SU-DHL-6 (cell line): ENCODE measurements around the gene SLU7.

Experiments
- EZH2phosphoT487 ChIP-seq: fragments of 200-600 bp; sonication (generic), shearing (Covaris generic); conservative IDR thresholded peaks from 2 replicates; pipeline ENCODE4 v1.6.1; 2018; ENCODE audit warnings: mild to moderate bottlenecking, antibody characterized with exemption, low read length, moderate library complexity, mixed read lengths
- TF ChIP-seq, protein P1 (sequence below): fragments of 200-600 bp; sonication (generic); IDR thresholded peaks from one replicate; pipeline ENCODE4 v1.5.1; 2017; ENCODE audit warnings: antibody characterized with exemption, mild to moderate bottlenecking, low read length, moderate library complexity; ENCODE audit not compliant: insufficient read depth, poor library complexity, severe bottlenecking

DNA sequence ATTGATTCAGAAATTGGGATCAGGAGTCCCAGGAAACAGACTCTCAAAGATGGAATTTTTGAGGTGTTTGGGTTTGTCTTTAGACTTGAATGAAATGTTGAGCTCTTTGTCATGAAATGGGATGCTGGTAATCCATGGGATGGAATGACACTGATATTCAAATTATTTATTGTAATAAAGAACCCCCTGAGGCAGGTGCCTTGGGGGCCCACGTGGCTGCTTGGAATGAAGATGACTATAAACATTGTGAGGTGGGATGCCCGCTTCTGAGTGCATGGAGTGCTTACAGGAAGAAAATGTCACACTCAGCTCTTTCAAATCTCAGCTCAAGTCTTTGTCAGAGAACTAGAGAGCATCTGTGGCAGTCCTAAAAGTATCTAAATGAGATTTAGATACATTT lies 38.8 kb downstream of the SLU7 start:
- TF ChIP-seq, protein P1, sequence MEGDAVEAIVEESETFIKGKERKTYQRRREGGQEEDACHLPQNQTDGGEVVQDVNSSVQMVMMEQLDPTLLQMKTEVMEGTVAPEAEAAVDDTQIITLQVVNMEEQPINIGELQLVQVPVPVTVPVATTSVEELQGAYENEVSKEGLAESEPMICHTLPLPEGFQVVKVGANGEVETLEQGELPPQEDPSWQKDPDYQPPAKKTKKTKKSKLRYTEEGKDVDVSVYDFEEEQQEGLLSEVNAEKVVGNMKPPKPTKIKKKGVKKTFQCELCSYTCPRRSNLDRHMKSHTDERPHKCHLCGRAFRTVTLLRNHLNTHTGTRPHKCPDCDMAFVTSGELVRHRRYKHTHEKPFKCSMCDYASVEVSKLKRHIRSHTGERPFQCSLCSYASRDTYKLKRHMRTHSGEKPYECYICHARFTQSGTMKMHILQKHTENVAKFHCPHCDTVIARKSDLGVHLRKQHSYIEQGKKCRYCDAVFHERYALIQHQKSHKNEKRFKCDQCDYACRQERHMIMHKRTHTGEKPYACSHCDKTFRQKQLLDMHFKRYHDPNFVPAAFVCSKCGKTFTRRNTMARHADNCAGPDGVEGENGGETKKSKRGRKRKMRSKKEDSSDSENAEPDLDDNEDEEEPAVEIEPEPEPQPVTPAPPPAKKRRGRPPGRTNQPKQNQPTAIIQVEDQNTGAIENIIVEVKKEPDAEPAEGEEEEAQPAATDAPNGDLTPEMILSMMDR = no peak
- TF ChIP-seq EZH2phosphoT487 = no peak
